Measurements from ENCODE around the gene RNPC3. TPM values are rescaled to one million over a fixed set of nuclear protein-coding genes. Genes with fewer than 3 reads are reported as not detected.

Gene RNPC3
- total RNA-seq, 1 experiment from 2014 or later, result 13.1 TPM

Other genes with a start within 250 kb of the RNPC3 start
- gene AMY2B, start 45.9 kb downstream of the RNPC3 start, total RNA-seq (2021; ENCODE audit: unreplicated experiment), result 1.1 TPM
- 0.28 TPM for gene AMY2A, start 91.7 kb downstream of the RNPC3 start, total RNA-seq (2021; ENCODE audit: unreplicated experiment)
- not detected for gene AMY1A, start 130.1 kb downstream of the RNPC3 start, total RNA-seq (2021; ENCODE audit: unreplicated experiment)
- gene AMY1B, start 170.5 kb downstream of the RNPC3 start, total RNA-seq (2021; ENCODE audit: unreplicated experiment), result not detected
- gene AMY1C, start 224.2 kb downstream of the RNPC3 start, total RNA-seq (2021; ENCODE audit: unreplicated experiment), result not detected

All from Panc1 (cell line).